GM21526 (cell line): ENCODE results near the gene USP31.

Experiments used
- ATAC-seq: cut with Tn5 transposase; IDR thresholded peaks from one replicate; pipeline ENCODE4 v1.9.1; 2021; ENCODE audit warnings: moderate library complexity; ENCODE audit not compliant: unreplicated experiment, low FRiP score

USP31 gene

GRCh38 chr16:23029733-23030420 lies 119.4 kb downstream of the USP31 start:
- no peak for ATAC-seq

GRCh38 chr16:23027386-23027785 lies 121.9 kb downstream of the USP31 start:
- ATAC-seq: no peak

GRCh38 chr16:23026784-23027362 lies 122.4 kb downstream of the USP31 start:
- ATAC-seq: no peak

GRCh38 chr16:23025692-23026307 lies 123.5 kb downstream of the USP31 start:
- no peak for ATAC-seq

GRCh38 chr16:23024044-23024443 lies 125.2 kb downstream of the USP31 start:
- no peak for ATAC-seq

- ATAC-seq: no peak
These were observed 129.2 kb downstream of the USP31 start for GRCh38 chr16:23020084-23020483.

GRCh38 chr16:23016368-23016767 lies 132.9 kb downstream of the USP31 start:
- ATAC-seq: no peak

GRCh38 chr16:23015580-23015979 lies 133.7 kb downstream of the USP31 start:
- ATAC-seq: no peak

- ATAC-seq: no peak
These were observed 134.7 kb downstream of the USP31 start for GRCh38 chr16:23014592-23014991.
